Measurements from ENCODE around the gene GNG7.

GNG7 gene

DNA sequence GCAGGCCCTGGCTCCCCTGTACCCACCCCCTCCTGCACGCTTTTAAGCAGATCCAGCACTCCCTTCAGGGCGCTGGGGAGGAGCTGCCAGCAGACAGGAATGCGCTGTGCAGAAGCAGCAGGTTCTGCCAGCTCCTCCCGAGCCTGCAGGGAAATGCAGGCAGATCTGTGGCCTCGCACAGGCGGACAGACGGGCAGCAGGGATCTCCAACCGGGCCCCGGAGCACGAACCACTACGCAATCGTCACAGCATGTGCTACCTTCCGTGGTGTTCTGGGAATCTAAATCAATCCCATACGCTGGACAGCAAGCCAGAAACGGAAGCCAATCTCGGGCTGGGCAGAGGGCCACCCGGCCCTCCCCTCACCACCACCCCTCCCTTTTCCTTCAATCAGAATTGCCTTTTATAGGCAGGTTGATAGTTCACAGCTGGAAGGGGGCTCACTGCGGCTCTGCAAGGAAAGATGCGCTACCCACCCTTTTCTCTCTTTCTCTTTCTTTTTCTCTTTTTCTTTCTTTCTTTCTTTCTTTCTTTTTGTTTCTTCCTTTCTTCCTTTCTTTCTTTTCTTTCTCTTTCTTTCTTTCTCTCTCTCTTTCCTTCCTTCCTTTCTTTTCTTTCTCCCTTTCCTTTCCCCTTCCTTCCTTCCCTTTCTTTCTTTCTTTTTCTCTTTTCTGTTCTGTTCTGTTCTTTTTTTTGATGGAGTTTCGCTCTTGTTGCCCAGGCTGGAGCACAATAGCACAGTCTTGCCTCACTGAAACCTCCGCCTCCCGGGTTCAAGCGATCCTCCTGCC is 99.9 kb downstream of the GNG7 start:
- TF ChIP-seq, protein P1, sequence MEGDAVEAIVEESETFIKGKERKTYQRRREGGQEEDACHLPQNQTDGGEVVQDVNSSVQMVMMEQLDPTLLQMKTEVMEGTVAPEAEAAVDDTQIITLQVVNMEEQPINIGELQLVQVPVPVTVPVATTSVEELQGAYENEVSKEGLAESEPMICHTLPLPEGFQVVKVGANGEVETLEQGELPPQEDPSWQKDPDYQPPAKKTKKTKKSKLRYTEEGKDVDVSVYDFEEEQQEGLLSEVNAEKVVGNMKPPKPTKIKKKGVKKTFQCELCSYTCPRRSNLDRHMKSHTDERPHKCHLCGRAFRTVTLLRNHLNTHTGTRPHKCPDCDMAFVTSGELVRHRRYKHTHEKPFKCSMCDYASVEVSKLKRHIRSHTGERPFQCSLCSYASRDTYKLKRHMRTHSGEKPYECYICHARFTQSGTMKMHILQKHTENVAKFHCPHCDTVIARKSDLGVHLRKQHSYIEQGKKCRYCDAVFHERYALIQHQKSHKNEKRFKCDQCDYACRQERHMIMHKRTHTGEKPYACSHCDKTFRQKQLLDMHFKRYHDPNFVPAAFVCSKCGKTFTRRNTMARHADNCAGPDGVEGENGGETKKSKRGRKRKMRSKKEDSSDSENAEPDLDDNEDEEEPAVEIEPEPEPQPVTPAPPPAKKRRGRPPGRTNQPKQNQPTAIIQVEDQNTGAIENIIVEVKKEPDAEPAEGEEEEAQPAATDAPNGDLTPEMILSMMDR (IDR thresholded peaks at IDR 0.05; ENCODE audit: borderline replicate concordance, insufficient read depth, low read depth, low read length), result no peak
- H3K4me3 ChIP-seq (ENCODE audit: low read depth, low read length), result no peak overlapping the region

DNA sequence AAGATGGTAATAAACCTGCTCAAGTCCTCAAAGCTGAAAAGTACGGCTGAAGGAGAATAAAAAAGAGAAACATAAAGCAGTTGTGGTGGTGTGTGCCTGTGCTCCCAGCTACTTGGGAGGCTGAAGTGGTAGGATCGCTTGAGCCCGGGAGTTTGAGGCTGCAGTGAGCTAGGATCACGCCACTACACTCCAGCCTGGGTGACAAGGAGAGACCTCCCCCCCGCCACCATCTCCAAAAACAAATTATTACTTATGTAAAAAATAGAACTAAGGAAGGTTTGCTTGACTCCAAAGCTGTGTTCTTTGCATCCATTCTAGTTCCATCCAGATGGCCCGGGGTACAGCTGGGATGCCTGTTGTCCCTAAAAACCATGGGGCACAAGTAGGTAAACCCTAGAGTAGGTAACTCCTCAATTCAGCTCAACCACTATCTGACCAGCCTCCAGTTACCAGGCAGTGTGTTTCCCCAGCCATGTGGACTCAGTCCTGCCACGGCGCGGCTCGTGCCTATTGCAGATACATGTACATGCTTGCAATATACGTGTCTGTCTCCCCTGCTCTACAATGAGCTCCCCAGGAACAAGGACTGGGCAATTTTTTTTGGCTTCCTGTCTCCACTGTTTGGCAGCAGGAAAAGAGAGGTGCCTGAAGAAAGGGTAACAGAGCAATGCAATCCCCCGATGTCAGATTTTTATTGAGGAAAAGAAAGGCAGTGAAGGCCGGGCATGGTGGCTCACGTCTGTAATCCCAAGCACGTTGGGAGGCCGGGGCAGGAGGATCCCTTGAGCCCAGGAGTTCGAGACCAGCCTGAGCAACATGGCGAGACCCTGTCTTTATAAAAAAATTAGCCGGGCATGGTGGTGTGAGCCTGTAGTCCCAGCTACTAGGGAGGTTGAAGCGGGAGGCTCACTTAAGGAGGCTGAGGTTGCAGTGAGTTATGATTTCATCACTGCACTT is 101.3 kb downstream of the GNG7 start:
- H3K4me3 ChIP-seq (ENCODE audit: low read depth, low read length), result no peak overlapping the region
- TF ChIP-seq, protein P1 (IDR thresholded peaks at IDR 0.05; ENCODE audit: borderline replicate concordance, insufficient read depth, low read depth, low read length), result no peak

DNA sequence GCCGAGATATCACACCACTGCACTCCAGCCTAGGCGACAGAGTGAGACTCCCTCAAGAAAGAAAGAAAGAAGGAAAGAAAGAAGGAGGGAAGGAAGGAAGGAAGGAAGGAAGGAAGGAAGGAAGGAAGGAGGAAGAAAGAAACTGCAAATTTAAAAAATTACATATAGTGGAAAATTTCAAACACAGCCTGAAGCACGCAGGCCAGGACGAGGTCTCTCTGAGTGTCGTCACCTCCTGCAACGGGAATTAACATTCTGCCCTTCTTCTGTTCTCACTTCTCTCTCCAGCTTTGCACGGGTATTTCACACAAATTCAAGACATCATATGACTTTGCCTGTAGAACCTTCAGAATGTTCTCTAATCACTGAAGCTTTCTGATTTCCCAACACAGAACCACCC is 108.2 kb downstream of the GNG7 start:
- H3K4me3 ChIP-seq (ENCODE audit: low read depth, low read length), result no peak overlapping the region
- TF ChIP-seq, protein P1 (IDR thresholded peaks at IDR 0.05; ENCODE audit: borderline replicate concordance, insufficient read depth, low read depth, low read length), result no peak

DNA sequence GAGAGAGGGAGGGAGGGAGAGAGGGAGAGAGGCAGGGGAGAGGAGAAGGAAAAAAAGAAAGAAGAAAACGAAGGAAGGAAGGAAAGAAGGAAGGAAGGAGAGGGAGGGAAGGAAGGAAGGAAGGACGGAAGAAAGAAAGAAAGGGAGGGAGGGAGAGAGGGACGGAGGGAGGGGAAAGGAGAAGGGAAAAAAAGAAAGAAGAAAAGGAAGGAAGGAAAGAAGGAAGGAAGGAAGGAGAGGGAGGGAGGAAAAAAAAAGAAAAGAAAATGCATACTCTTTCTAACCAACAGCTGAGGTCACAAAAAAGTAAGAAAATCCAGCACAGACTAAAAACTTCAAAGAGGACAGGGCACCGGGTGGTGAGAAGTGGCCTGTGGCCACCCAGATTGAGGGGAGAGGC is 109.7 kb downstream of the GNG7 start:
- H3K4me3 ChIP-seq (ENCODE audit: low read depth, low read length), result no peak overlapping the region
- TF ChIP-seq, protein P1 (IDR thresholded peaks at IDR 0.05; ENCODE audit: borderline replicate concordance, insufficient read depth, low read depth, low read length), result no peak

DNA sequence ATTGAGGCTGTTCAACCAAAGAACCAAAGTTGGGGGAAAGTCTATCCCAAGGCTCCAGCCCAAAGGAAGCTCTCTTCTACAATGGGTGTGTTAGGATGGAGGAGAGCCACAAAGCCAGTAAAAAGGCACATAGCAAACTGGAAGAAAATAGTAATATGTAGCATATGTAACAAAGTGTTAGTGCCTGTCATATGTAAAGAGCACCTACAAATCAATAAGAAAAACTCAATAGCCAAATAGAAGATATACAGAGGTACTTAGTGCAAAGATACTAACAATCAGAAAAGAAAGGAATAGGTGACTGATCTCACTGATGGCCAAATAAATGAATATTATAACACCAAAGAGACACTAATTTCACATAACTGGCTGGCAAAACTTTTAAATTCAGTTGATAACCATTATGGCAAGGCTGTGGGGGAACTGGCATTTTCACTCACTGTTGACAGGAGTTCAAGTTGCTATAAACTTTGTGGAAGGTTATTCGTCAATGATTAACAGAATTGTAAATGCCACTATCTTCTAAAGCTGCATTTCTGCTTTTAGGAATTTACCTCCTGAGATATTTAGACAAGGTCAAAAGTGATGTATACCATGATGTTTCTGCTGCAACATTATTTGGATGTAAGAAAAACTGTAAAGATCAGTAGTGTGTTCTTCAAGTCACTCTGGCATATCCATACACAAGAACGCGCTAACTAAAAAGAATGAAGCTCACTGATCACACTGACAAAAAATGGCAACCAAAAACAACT is 110.8 kb downstream of the GNG7 start:
- TF ChIP-seq, protein P1 (IDR thresholded peaks at IDR 0.05; ENCODE audit: borderline replicate concordance, insufficient read depth, low read depth, low read length), result no peak
- H3K4me3 ChIP-seq (ENCODE audit: low read depth, low read length), result no peak overlapping the region

DNA sequence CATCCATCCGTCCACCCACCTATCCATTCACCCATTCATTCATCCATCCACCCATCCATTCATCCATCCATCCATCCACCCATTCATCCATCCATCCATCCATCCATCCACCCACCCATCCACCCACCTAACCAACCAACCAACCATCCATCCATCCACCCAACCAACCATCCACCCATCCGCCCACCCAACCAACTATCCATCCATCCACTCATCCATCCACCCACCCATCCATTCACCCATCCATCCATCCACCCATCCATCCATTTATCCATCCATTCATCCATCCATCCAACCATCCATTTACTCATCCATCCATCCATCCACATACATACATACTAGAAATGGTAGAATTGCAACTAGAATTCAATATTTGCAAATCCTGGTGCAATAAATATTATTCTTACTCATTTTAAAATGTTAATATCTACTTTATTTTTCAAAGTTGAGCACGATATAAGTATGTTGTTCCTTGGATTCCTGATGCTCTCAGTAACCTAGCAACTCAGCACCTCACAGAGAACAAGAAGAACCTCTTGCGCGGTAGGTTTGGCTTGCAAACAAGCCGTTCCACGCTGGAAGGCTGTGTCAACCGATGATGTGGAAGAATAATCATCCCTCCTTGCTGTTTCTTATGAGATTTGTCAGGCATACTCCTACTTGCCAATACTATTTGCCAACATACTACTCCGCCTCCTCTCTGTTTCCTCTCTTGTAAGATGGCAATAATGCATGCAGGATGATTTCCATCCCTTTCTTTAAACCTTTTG is 111.7 kb downstream of the GNG7 start:
- TF ChIP-seq, protein P1 (IDR thresholded peaks at IDR 0.05; ENCODE audit: borderline replicate concordance, insufficient read depth, low read depth, low read length), result no peak
- H3K4me3 ChIP-seq (ENCODE audit: low read depth, low read length), result no peak overlapping the region
